ENCODE data around the gene NPHP1.
"Not testable (repeated sequence)": the region's sequence is repeated elsewhere in the genome, so short reads cannot be mapped to it uniquely, and the experiment has no call there.

The NPHP1 gene

GRCh38 chr2:110126086-110126773 is 78.6 kb downstream of the NPHP1 start:
- DNase-seq = no peak

DNA sequence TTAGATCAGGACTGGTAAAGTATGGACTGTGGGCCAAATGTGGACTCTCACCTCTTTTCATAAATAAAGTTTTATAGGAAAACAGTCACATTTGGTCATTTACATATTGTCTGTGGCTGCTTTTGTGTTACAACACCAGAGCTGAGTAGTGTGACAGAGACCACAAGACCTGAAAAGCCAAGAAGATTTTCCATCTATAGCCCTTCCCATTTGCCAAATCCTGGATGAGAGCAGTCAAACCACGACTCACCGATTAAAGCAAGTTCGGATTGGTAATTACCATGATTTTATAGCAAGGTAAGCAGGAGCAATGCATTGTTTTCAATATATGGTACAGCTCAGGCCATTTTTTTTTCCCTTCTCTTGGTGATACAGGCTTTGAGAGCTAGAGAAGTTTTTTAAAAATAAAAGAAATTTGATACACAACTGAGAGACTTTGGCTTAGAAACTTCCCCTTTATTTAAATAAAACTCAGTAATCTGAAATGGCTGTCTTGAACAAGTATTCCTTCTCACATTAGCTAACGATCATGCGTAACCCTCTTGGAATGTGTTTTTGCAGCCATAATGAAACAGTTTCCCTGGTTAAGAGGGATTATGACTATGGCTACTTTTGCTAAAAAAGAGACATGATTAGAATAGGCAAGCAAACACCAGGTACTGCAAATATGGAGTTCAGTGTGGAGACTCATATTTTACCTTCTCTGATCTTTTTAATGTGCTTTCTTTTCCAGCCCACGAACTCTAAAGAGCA is 79.7 kb downstream of the NPHP1 start:
- DNase-seq = no peak

GRCh38 chr2:110124038-110124825 is 80.6 kb downstream of the NPHP1 start:
- DNase-seq = no peak

DNA sequence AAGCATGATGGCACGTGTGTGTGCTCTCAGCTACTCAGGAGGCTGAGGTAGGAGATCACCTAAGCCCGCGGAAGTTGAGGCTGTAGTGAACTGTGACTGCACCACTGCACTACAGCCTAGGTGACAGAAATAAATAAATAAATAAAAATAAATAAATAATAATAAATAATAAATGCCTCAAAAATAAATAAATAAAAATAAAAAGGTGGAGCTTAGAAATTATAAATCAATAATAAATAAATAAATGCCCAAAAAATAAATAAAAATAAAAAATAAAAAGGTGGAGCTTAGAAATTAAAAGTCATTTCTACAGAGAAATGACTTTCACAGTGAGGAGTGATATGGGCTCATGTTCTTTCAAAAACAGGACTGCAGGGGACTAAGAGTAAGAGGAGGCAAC is 83.2 kb downstream of the NPHP1 start:
- no peak for DNase-seq

DNA sequence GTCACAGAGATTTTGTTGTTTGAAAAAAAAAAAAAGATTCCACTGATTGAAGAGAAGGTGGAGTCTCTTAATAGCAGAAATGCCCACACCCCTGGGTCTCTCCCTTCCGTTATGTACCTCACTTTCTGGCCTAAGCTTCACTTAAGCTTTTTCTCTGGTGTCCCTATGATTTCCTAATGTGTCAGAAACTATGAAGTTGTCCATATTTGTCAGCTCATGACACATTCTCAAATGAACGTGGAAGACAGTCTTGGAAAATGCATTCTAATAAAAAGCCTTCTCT is 83.8 kb downstream of the NPHP1 start:
- DNase-seq = no peak

- DNase-seq = no peak
Observed at GRCh38 chr2:110120171-110121051, 84.4 kb downstream of the NPHP1 start.

DNA sequence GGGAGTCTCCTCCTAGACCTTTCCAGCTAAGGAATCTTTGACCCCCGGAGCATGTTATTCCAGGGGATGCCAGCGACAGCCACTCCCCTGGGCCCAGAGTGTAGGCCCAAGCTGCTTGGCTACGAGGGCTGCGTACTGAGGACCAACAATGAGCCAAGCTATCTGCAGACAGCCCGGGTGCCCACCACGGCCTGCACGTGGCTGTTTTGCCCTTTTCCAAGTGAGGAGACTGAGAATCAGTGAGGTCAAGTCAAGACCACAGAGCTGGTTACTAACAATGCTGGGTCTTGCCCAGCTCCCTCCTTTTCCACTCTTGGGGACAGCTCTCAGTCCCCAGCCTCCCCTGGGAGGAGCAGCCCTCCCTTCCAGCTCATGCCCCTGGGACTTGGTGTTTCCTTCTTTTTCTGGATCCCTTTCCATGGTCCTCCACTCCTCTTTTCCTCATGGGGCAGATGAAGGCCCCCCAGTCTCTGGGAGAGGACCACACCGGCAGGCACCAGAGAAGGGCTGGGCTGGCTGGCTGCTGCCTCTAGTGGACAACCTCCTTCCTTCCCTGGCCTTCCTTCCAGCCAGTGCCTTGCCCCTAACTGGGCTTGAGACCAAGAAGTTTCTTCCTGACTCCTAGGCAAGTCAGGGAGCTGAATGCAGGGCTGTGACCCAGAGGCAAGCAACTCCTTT is 88.6 kb downstream of the NPHP1 start:
- no peak for DNase-seq

DNA sequence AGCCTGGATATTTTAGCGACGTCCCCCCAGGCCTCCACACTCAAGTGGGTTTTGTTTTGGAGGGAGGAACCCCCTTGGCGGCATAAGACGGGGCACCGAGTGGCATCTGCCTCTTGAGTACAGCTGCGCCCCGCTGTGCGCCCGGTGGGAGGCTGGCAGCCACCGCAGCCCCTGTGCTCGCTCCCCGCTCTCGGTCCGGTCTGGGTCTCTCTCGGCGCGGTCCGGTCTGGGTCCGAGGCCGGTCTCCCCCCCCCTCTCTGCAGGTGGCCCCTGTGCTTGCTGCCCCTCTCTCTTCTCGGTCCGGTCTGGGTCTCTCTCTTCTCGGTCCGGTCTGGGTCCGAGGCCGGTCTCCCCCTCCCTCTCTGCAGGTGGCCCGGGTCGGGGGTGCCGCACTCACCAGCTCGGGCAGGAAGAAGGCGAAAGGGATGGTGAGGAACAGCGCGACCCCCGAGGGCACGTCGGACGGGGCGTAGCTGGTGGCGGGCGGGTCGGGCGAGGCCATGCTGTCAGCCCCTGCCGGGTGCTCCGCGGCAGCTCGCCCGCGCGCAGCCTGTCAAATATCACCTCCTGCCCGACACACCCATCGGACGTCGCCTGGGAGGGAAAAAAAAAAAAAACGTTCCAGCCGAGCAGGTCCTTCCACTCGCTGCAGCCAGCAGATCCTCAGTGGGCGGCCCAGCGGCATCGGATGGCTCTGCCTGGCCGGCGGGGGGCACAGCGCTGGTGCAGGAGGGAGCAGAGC is 89.4 kb downstream of the NPHP1 start, which contains the start of gene MALL:
Gene MALL, minus strand, starts transcription at position 532 of the 742 bp plus-strand sequence. Its CDS starts 30 bp downstream, at position 502.
- DNase-seq = no peak

DNA sequence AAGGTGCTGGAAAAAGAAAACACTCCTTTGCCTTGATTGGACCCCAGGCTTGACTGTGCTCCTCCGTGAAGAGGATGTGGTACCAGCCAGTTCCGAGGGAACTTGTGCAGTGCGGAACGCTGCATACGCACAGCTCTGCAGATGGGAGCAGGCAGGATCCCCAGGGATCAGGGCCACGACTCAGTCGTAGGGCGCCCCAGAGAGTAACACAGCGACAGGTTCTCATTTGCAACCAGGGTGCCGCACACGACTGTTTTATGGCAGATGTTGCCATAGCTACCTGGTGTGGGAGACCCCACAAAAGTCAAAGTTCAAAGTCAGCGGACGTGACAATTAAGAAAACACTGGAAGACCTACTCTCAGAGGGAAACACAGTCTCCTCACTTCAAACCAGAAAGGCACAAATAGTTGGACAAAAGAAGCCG is 90.0 kb downstream of the NPHP1 start:
- DNase-seq = no peak

- DNase-seq = no peak
Observed at GRCh38 chr2:110113961-110114591, 90.7 kb downstream of the NPHP1 start.

GRCh38 chr2:110108291-110108690 is 96.5 kb downstream of the NPHP1 start:
- DNase-seq = not testable (repeated sequence)

DNA sequence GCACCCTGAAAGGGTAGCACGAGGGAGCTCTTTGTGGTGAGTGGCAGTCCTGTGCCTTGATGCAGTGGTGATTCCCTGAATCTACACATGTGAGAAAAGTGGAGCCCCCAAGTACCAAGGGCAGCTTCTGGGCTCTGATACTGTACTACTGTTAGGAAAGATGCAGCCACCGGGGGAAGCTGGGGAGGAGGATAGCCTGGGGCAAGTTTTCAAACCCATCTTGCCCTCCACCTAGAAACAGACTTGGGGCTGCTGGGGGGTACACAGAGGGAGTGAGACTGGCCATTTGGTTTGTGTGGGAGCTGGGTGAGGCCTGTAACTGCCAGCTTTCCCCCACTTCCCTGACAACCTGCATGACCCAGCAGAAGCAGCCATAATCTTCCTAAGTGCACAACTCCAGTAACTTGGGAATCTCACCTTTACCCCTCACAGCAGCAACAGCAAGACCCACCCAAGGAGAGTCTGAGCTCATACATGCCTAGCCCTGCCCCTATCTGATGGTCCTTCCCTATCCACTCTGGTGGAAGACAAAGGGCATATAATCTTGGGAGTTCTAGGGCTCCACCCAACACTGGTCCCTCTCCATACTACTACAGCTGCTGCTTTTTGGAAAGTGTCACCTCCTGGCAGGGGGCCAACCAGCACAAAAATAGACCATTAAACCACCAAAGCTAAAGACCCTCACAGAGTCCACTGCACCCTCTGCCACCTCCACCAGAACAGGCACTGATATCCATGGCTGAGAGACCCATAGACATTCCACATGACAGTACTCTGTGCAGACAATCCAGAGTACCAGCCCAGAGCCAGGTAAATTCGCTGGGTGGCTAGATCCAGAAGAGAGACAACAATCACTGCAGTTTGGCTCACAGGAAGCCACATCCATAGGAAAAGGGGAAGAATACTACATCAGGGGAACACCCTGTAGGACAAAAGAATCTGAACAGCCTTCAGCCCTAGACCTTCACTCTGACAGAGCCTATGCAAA is 97.4 kb downstream of the NPHP1 start:
- no peak for DNase-seq

GRCh38 chr2:110106642-110107041 is 98.2 kb downstream of the NPHP1 start:
- no peak for DNase-seq

GRCh38 chr2:110105608-110106467 is 99.0 kb downstream of the NPHP1 start:
- no peak for DNase-seq

- no peak for DNase-seq
Observed at GRCh38 chr2:110105183-110105582, 99.6 kb downstream of the NPHP1 start.

GRCh38 chr2:110104025-110104771 is 100.6 kb downstream of the NPHP1 start:
- DNase-seq = no peak

GRCh38 chr2:110103061-110103961 is 101.5 kb downstream of the NPHP1 start:
- no peak for DNase-seq

All from NCI-H524 treated with DMSO at 0.1 percent for 48 hours (cell line).